Testis (tissue), 3 donors: ENCODE data around the gene MAGEF1. TPM values are rescaled to one million over a fixed set of nuclear protein-coding genes. Genes with fewer than 3 reads are reported as not detected.
A peak's percentile ranks its signal among the peaks of the same experiment; 100 is the strongest.

Source experiments
- DNase-seq: peaks from one replicate; pipeline ENCODE4 v3.0.0-alpha.2; 2019
- H3K27ac ChIP-seq, 2 donors: fragments of 200-600 bp; sonication (generic); one replicate each; pipeline ENCODE4 v1.5.1; 2019
- H3K27me3 ChIP-seq: fragments of 200-600 bp; sonication (generic); one replicate; pipeline ENCODE4 v1.5.1; 2019
- H3K36me3 ChIP-seq: fragments of 200-600 bp; sonication (generic); one replicate; pipeline ENCODE4 v1.5.1; 2017; ENCODE audit warnings: low read depth; ENCODE audit errors: missing control alignments
- H3K4me1 ChIP-seq: fragments of 200-600 bp; sonication (generic); one replicate; pipeline ENCODE4 v1.5.1; 2019
- H3K4me3 ChIP-seq, 2 donors: fragments of 200-600 bp; sonication (generic); one replicate each; pipeline ENCODE4 v1.5.1; 2017 to 2019
- H3K9me3 ChIP-seq: fragments of 200-600 bp; sonication (generic); one replicate; pipeline ENCODE4 v1.5.1; 2017
- POLR2A ChIP-seq: fragments of 450-650 bp; IDR thresholded peaks from one replicate; pipeline ENCODE4 v1.6.1; 2017; ENCODE audit warnings: antibody characterized with exemption, mild to moderate bottlenecking, moderate library complexity
- WGBS, 2 donors: methylation state at CpG; one replicate each; pipeline ENCODE4 v1.1.5; 2018; 5-methylcytosine and 5-hydroxymethylcytosine counted together
- intact Hi-C: fragments of 100-400 bp; cut with DNase I; formaldehyde crosslinking; loops from one replicate; pipeline ENCODE4 v1.15.1; 2023; ENCODE audit warnings: low total_unique reads
- polyA plus RNA-seq: library from polyadenylated mRNA; stranded (reverse); fragments of 350-450 nt; fragmentation: Illumina TruSeq; extraction: RNeasy Lipid Tissue Mini Kit (QIAGEN cat#74804); gene quantifications from one replicate; pipeline ENCODE4 v1.2.3, GENCODE V29; 2014; ENCODE audit warnings: low read depth, low replicate concordance; ENCODE audit not compliant: insufficient read depth
- total RNA-seq, 2 donors: library from RNA; depleted of rRNA; stranded (reverse); fragments of >200 nt; gene quantifications; one replicate each; pipeline ENCODE4 v1.2.3, GENCODE V29; 2016
- TF ChIP-seq, protein P1 (sequence below), 3 experiments: fragments of 450-650 bp in 2 of 3; fragments of 200-600 bp in 1 of 3; sonication (generic) in 1 of 3; IDR thresholded peaks; one replicate each; pipeline ENCODE4 v1.5.1; 2016 to 2019; ENCODE audit warnings: antibody characterized with exemption in 3 of 3, mild to moderate bottlenecking in 2 of 3, moderate library complexity in 1 of 3

Gene MAGEF1
- total and polyA plus RNA-seq, 3 donors from 2014 or later, result 22.8 to 33.5 (median 25.1) TPM

DNA sequence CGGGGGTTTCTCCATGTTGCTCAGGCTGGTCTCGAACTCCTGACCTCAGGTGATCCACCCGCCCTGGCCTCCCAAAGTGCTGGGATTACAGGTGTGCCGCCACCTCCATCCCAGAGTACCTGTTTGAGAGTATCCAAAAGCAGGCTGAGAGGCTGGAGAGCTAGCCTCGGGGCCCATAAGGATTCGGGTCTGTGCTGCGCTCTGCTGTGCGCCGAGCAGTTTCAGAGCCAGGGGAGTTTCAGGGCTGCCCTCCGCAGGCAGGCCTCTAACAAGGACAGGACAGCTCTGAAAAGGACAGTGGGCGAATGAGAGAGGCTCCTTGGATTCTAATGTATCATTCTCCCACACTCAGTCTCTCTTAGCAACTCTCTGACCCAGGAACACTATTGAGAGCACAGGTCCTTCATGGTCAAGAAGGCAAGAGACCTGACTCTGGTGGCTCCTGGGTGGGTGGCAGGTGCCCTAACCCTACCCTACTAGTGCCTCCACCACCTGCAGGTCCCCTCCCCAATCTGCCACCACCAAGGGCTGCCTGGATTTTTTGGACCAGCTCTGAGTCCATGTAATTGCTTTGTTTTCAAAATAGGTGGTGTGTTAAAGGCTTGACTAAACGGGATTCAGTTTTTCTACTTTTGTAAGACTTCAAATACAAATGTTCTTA lies 27.8 kb downstream of the MAGEF1 start:
- TF ChIP-seq POLR2A, result no peak
- TF ChIP-seq, protein P1, sequence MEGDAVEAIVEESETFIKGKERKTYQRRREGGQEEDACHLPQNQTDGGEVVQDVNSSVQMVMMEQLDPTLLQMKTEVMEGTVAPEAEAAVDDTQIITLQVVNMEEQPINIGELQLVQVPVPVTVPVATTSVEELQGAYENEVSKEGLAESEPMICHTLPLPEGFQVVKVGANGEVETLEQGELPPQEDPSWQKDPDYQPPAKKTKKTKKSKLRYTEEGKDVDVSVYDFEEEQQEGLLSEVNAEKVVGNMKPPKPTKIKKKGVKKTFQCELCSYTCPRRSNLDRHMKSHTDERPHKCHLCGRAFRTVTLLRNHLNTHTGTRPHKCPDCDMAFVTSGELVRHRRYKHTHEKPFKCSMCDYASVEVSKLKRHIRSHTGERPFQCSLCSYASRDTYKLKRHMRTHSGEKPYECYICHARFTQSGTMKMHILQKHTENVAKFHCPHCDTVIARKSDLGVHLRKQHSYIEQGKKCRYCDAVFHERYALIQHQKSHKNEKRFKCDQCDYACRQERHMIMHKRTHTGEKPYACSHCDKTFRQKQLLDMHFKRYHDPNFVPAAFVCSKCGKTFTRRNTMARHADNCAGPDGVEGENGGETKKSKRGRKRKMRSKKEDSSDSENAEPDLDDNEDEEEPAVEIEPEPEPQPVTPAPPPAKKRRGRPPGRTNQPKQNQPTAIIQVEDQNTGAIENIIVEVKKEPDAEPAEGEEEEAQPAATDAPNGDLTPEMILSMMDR (IDR thresholded peaks at IDR 0.05), result no peak
- H3K4me3 ChIP-seq, result no peak overlapping the region
- H3K9me3 ChIP-seq, result no peaks in the 10 kb centered on the region
- intact Hi-C loops, result no loop called here
- WGBS, 2 donors, result 88 to 93% methylated on average over 11 to 12 of the region's 12 CpGs
- H3K27ac ChIP-seq, result no peak overlapping the region
- H3K27me3 ChIP-seq, result no peaks in the 10 kb centered on the region
- no peaks in the 10 kb centered on the region for H3K36me3 ChIP-seq
- no peak for DNase-seq
- H3K4me1 ChIP-seq, result peaks cover 36% of the 10 kb centered on the region

DNA sequence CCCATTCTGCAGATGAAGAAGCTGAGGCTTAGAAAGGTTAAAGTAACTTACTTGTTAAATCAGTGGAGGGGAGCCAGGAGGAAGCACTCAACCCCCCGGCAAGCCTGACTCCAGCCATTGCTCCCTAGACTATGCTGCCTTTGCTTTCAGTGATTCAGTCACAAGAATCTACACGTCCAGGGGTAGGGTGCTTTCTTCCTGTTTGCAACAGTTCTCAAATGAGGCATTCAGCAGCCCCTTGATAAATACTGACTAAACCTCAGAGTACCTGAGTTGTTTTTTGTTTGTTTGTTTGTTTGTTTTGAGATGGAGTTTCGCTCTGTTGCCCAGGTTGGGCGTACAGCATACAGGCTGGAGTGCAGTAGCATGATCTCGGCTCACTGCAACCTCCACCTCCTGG lies 28.6 kb downstream of the MAGEF1 start:
- Histone ChIP-seq H3K9me3 (no peaks in the 10 kb centered on the region), H3K27ac (no peak overlapping the region), H3K36me3 (no peaks in the 10 kb centered on the region), H3K4me1 (peaks cover 35% of the 10 kb centered on the region), H3K4me3 (no peak overlapping the region), H3K27me3 (no peaks in the 10 kb centered on the region)
- intact Hi-C loops, result no loop called here
- no peak for DNase-seq
- WGBS, 2 donors, result 81 to 87% methylated on average over 5 of the region's 5 CpGs
- TF ChIP-seq, protein P1 (IDR thresholded peaks at IDR 0.05), result no peak
- TF ChIP-seq POLR2A, result no peak

DNA sequence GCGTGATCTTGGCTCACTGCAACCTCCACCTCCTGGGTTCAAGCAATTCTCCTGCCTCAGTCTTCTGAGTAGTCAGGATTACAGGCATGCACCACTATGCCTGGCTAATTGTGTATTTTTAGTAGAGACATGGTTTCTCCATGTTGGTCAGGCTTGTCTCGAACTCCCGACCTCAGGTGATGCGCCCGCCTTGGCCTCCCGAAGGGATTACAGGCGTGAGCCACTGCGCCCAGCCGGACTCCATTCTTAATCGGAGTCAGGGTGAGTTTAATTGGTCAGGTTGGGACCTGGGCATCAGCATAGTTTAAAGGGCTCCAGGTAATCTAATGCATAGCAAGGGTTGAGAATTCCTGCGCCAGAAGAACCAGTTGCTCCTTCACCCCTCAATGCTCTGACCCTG lies 29.2 kb downstream of the MAGEF1 start:
- intact Hi-C loops, result no loop called here
- Histone ChIP-seq H3K4me1 (peaks cover 37% of the 10 kb centered on the region), H3K36me3 (no peaks in the 10 kb centered on the region), H3K27me3 (no peaks in the 10 kb centered on the region), H3K27ac (no peak overlapping the region), H3K4me3 (no peak overlapping the region), H3K9me3 (no peaks in the 10 kb centered on the region)
- no peak for TF ChIP-seq POLR2A
- TF ChIP-seq, protein P1 (IDR thresholded peaks at IDR 0.05), result no peak
- no peak for DNase-seq
- WGBS, 2 donors, result 96 to 98% methylated on average over 11 of the region's 11 CpGs

DNA sequence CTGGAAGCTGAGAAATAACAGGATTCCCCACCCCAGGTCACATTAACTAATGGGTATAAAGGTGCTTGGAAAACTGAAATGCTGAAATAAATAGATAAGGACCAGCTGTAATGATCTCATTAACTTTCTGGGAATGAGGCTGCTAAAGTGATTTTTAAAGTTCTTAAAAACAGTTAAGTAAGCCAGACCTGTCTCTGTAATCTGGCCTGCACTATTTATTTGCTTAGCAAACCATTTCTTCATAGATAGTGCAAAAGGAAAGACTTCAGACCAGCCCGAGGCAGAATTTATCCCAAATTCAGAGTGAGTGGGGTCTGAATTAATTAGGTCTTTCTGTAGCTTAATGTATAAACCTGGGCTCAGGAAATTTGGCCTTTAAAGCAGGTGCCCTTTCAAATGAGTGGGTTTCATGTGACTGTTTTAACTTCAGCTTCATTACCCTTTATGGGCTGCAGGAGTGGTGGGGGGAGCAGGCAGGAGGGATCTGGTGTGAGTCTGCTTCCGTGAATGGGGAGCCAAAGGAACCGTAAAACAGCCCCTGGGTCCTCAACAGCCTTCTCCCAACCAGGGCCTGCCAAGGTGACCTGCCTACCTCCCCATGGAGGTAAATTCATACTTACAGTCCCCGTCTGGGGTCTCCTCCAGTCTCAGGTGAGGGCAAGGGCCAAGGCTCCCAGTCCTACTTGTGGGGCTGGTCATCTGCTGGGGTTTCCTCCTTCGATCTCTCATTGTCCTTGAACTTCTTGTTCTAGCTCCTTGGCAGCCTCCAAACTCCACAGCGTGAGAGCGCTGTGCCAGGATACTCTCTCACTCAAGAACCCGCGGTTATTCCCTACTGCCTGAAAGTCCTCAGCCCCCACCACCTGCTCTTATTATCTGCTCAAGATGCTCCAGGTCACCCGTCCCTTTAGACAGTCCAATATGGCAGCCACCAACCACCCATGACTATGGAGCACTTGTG lies 31.2 kb downstream of the MAGEF1 start:
- Histone ChIP-seq H3K4me3 (no peak overlapping the region), H3K4me1 (peaks cover 35% of the 10 kb centered on the region), H3K27ac (peak overlapping the region in 1 of 2 donors; percentile 1), H3K36me3 (no peaks in the 10 kb centered on the region), H3K9me3 (no peaks in the 10 kb centered on the region), H3K27me3 (no peaks in the 10 kb centered on the region)
- TF ChIP-seq, protein P1 (IDR thresholded peaks at IDR 0.05), result no peak
- TF ChIP-seq POLR2A, result no peak
- intact Hi-C loops, result no loop called here
- DNase-seq, result no peak
- 56 to 59% methylated on average over 10 of the region's 10 CpGs for WGBS, 2 donors
